Measurements from ENCODE around the gene DRC1.
"Not testable (repeated sequence)": the region's sequence is repeated elsewhere in the genome, so short reads cannot be mapped to it uniquely, and the experiment has no call there.

The DRC1 gene

DNA sequence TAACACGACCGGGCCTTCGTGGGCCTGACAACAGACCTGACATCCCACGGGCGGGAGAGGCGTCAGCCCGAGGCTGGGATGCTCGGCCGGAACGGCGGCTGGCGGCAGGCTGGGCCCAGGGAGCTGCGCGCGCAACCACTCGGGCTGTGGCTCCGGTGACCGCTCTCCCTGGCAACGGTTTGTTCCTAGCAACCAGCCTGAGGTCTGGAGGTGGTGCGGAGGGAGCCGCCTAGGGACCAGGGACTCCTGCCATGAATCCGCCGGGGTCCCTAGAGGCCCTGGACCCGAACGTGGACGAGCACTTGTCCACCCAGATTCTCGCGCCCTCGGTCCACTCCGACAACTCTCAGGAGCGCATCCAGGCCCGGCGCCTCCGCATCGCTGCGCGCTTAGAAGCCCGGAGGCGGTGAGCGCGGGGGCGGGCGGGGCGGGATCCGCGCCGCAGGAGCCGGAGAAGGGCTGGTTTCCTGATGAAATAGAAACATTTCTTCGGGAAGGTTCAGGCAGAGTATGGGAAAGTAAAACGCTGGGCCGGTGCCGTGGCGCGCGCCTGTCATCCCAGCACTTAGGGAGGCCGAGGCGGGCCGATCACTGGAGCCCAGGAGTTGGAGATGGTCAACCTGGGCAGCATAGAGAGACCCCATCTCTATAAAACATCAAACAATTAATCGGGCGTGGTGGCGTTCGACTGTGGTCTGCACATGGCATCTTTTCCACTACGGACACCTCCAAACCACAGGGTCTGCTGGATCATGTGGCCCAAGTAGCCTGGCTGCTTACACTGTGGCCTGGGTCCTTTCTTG, at the start of gene DRC1:
DRC1 (plus strand) TSS at position 182 of the 803 bp plus-strand sequence; CDS start at position 252, 70 bp downstream.
- DNase-seq (ENCODE audit: insufficient read length, low spot score) (peak; percentile 77), FAIRE-seq (no peak)
- TF ChIP-seq POLR2A (IDR thresholded peaks at IDR 0.05; ENCODE audit: low read depth, low read length): no peak

DNA sequence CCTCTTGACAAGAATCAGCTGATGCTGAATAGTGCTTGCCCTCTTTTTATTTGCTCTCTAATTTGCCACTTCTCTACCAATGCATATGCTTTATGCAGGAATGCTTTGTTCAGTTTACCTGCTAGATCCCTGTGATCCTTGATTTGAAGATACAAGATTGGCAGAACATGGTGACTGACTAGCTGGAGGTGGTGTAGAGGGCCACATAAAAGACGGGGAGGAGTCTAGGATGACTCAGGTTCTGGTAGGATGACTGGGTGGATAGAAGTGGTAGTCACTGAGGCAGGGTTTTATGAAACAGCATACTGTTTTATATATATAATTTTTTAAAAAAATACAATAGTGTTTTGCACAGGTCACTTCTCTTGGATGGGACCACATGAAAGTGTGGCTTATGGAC, 48.8 kb upstream of the DRC1 start:
- TF ChIP-seq POLR2A (IDR thresholded peaks at IDR 0.05; ENCODE audit: low read depth, low read length): no peak
- DNase-seq (ENCODE audit: insufficient read length, low spot score) (peak; percentile 28), FAIRE-seq (peak; percentile 81)

DNA sequence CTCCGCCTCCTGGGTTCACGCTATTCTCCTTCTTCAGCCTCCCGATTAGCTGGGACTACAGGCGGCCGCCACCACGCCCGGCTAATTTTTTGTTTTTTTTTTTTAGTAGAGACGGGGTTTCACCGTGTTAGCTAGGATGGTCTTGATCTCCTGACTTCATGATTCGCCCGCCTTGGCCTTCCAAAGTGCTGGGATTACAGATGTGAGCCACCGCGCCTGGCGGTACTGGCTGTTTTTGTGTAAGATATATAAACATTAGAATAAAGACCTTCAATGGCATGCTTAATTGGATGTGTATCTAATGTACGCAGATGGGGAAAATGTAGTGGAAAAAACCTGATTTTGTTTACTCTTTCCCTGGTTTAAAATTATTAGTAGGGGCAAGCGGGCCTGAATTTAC, 47.3 kb upstream of the DRC1 start:
- FAIRE-seq; DNase-seq (ENCODE audit: insufficient read length, low spot score): not testable (repeated sequence)

DNA sequence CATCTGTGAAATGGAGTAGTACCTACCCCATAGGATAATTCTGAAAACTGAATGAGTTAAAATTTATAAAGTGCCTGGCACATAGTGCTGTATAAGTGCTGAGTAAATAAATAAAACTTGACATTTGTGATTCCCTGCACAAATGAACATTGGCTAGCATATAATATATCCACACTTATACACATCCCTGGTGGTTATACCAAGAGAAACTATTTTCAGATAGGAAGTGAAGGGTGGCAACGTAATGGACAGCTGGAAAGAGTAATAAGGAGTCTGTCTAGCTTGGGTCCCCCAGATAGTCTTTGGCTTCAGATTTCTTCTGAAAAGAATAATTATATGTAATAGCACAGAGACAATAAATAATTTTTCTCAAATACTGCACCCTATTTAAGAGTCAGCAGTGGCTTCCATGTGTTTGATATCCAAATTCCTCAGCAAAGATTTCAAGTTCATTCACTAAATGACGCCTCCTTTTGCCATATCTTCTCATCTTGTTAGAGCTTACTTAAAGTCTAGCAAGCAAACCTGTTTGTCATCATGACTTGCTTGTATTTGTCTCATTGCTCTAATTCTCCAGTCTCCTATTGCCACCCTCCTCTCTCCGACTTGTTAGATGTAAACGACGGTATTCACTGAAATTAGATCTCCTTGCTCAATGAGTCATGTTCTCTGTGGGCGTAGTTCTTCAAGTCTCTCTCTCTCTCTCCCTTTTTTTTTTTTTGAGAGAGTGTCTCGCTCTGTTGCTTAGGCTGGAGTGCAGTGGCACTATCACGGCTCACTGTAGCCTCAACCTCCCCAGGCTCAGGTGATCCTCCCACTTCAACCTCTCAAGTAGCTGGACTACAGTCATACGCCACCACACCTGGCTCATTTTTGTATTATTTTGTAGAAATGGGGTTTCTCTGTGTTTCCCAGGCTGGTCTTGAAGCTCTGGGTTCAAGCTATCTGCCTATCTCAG, 46.4 kb upstream of the DRC1 start:
- FAIRE-seq: peak; percentile 93
- TF ChIP-seq POLR2A (IDR thresholded peaks at IDR 0.05; ENCODE audit: low read depth, low read length): no peak

DNA sequence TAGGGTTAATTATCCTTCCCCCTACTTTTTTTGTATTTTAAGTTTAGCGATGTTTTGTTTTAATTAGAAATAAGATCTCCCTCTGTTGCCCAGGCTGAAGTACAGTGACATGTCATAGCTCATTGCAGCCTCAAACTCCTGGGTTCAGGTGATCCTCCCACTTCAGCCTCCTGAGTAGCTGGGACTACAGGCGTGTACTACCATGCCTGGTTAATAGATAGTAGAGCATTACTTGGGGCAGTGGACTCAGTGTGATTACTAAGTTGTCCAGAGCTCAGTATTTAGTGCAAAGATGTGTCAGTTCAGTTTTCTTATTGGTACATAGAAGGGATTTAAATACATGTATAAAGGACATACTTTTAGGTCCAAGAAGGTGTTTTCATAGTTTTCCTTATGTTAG, 45.6 kb upstream of the DRC1 start:
- FAIRE-seq: no peak
- no peak for DNase-seq (ENCODE audit: insufficient read length, low spot score)
- no peak for TF ChIP-seq POLR2A (IDR thresholded peaks at IDR 0.05; ENCODE audit: low read depth, low read length)

More for the DNA sequence above, 46.4 kb upstream of the DRC1 start:
- peak; percentile 50 for DNase-seq (ENCODE audit: insufficient read length, low spot score)

- FAIRE-seq (no peak), DNase-seq (ENCODE audit: insufficient read length, low spot score) (no peak)
- TF ChIP-seq POLR2A (IDR thresholded peaks at IDR 0.05; ENCODE audit: low read depth, low read length): no peak
These were observed 44.9 kb upstream of the DRC1 start for GRCh38 chr2:26356771-26357170.

- DNase-seq (ENCODE audit: insufficient read length, low spot score) (no peak), FAIRE-seq (no peak)
These were observed 41.7 kb upstream of the DRC1 start for GRCh38 chr2:26359886-26360473.

GRCh38 chr2:26363323-26363722, 38.4 kb upstream of the DRC1 start:
- peak; percentile 78 for FAIRE-seq
- DNase-seq (ENCODE audit: insufficient read length, low spot score): no peak
- no peak for TF ChIP-seq POLR2A (IDR thresholded peaks at IDR 0.05; ENCODE audit: low read depth, low read length)

More at GRCh38 chr2:26359886-26360473, 41.7 kb upstream of the DRC1 start:
- no peak for TF ChIP-seq POLR2A (IDR thresholded peaks at IDR 0.05; ENCODE audit: low read depth, low read length)

GRCh38 chr2:26363958-26364357, 37.8 kb upstream of the DRC1 start:
- TF ChIP-seq POLR2A (IDR thresholded peaks at IDR 0.05; ENCODE audit: low read depth, low read length): no peak
- no peak for DNase-seq (ENCODE audit: insufficient read length, low spot score)
- FAIRE-seq: no peak

DNA sequence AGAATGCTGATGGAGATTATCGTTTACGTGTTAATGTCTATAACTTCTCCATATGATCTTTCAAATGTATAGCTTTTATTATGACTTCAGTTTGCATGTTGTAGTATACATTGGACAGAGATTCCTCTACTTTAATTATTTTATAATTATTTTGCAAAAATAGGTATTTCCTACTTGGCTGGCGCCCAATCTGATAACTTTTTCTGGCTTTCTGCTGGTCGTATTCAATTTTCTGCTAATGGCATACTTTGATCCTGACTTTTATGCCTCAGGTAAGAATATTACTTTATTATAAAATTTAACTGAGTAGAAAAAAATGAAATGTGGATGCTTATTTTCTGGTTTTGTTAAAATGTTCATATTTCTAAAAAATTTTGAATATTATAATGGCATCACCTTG, 37.1 kb upstream of the DRC1 start:
- no peak for DNase-seq (ENCODE audit: insufficient read length, low spot score)
- no peak for FAIRE-seq
- no peak for TF ChIP-seq POLR2A (IDR thresholded peaks at IDR 0.05; ENCODE audit: low read depth, low read length)

DNA sequence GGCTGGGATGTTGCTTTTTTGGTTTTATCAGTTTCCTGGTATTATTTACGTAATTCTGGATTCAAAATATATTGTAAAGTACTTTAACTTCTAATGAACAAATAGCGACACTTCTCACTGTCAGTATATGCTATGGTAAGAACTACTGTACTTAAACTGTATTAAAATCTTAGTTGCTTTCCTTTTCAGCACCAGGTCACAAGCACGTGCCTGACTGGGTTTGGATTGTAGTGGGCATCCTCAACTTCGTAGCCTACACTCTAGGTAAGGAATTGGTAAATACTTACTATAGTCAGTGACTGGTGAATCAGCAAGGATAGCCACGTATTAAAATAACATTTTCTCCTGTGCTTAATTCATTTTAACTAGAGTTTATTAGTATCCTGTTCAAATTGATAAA, 34.8 kb upstream of the DRC1 start:
- FAIRE-seq: no peak
- no peak for DNase-seq (ENCODE audit: insufficient read length, low spot score)
- no peak for TF ChIP-seq POLR2A (IDR thresholded peaks at IDR 0.05; ENCODE audit: low read depth, low read length)

DNA sequence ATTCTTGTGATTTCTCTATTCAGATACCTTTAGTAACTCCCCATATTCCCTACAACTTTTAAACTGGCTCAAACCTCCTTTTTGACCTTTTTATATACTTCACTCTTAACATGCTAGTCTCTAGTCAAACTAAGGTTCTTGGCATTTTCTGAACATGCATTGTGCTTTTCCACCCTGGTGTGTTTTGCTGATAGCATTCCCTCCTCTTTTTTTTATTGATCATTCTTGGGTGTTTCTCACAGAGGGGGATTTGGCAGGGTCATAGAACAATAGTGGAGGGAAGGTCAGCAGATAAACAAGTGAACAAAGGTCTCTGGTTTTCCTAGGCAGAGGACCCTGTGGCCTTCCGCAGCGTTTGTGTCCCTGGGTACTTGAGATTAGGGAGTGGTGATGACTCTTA, 32.1 kb upstream of the DRC1 start:
- not testable (repeated sequence) for FAIRE-seq; DNase-seq (ENCODE audit: insufficient read length, low spot score)

DNA sequence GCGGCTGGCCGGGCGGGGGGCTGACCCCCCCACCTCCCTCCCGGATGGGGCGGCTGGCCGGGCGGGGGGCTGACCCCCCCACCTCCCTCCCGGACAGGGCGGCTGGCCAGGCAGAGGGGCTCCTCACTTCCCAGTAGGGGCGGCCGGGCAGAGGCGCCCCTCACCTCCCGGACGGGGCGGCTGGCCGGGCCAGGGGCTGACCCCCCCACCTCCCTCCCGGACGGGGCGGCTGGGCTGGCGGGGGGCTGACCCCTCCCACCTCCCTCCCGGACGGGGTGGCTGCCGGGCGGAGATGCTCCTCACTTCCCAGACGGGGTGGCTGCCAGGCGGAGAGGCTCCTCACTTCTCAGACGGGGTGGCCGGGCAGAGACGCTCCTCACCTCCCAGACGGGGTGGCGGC, 30.8 kb upstream of the DRC1 start:
- DNase-seq (ENCODE audit: insufficient read length, low spot score); FAIRE-seq: not testable (repeated sequence)

GRCh38 chr2:26376799-26377198, 24.9 kb upstream of the DRC1 start:
- FAIRE-seq (no peak), DNase-seq (ENCODE audit: insufficient read length, low spot score) (no peak)
- TF ChIP-seq POLR2A (IDR thresholded peaks at IDR 0.05; ENCODE audit: low read depth, low read length): no peak
